Right atrium auricular region (tissue), 2 donors: ENCODE measurements around the gene MRPS26. TPM values are rescaled to one million over a fixed set of nuclear protein-coding genes. Genes with fewer than 3 reads are reported as not detected.
"Not testable (repeated sequence)": the region's sequence is repeated elsewhere in the genome, so short reads cannot be mapped to it uniquely, and the experiment has no call there.

Experiments
- DNase-seq: peaks from one replicate; pipeline ENCODE4 v3.0.0-alpha.2; 2019; ENCODE audit warnings: low spot score
- H3K27ac ChIP-seq, 2 donors: fragments of 200-600 bp; sonication (generic); 1 replicate in 1 of 2; 2 replicates in 1 of 2; pipeline ENCODE4 v1.5.1; 2016 to 2019
- H3K27me3 ChIP-seq, 2 donors: fragments of 200-600 bp; sonication (generic); one replicate each; pipeline versions ENCODE4 v1.5.1 to v1.6.0; 2017 to 2019
- H3K36me3 ChIP-seq: fragments of 200-600 bp; sonication (generic); one replicate; pipeline ENCODE4 v1.5.1; 2016
- H3K4me1 ChIP-seq, 2 donors: fragments of 200-600 bp; sonication (generic); one replicate each; pipeline versions ENCODE4 v1.5.1 to v1.6.0; 2017 to 2019
- H3K4me3 ChIP-seq, 2 donors: fragments of 200-600 bp; sonication (generic); 1 replicate in 1 of 2; 2 replicates in 1 of 2; pipeline ENCODE4 v1.5.1; 2017 to 2019; ENCODE audit warnings: mild to moderate bottlenecking in 1 of 2, moderate library complexity in 1 of 2
- H3K9me3 ChIP-seq, 2 donors: fragments of 200-600 bp; sonication (generic); one replicate each; pipeline ENCODE4 v1.5.1; 2019
- CTCF ChIP-seq, 2 donors: fragments of 200-600 bp; sonication (generic); IDR thresholded peaks; one replicate each; pipeline ENCODE4 v1.5.1; 2019; ENCODE audit warnings: antibody characterized with exemption in 2 of 2
- total RNA-seq, 2 donors: library from RNA; depleted of rRNA; stranded (reverse); fragments of >200 nt; gene quantifications; one replicate each; pipeline ENCODE4 v1.1.0, GENCODE V29; 2016

MRPS26 gene
- total RNA-seq, 2 donors from 2014 or later: 44.7 to 45.4 TPM

GRCh38 chr20:3021777-3022176 lies 24.1 kb upstream of the MRPS26 start:
- Histone ChIP-seq H3K36me3 (peaks cover 53% of the 10 kb centered on the region), H3K9me3 (no peaks in the 10 kb centered on the region), H3K27me3 (no peaks in the 10 kb centered on the region), H3K27ac (no peak overlapping the region), H3K4me1 (no peaks in the 10 kb centered on the region), H3K4me3 (no peak overlapping the region)
- no peak for DNase-seq
- no peak for TF ChIP-seq CTCF (IDR thresholded peaks at IDR 0.05)

- not testable (repeated sequence) for H3K27me3 ChIP-seq, H3K27ac ChIP-seq, DNase-seq, H3K4me1 ChIP-seq, H3K9me3 ChIP-seq, H3K4me3 ChIP-seq
- peaks cover 58% of the 10 kb centered on the region for H3K36me3 ChIP-seq
Observed at GRCh38 chr20:3022559-3023490, 23.0 kb upstream of the MRPS26 start.

GRCh38 chr20:3027987-3028386 lies 17.9 kb upstream of the MRPS26 start:
- no peaks in the 10 kb centered on the region for H3K27me3 ChIP-seq
- H3K4me3 ChIP-seq: no peak overlapping the region
- no peaks in the 10 kb centered on the region for H3K4me1 ChIP-seq
- H3K27ac ChIP-seq: no peak overlapping the region
- no peak for DNase-seq
- no peak for TF ChIP-seq CTCF (IDR thresholded peaks at IDR 0.05)
- peaks cover 52% of the 10 kb centered on the region for H3K36me3 ChIP-seq
- no peaks in the 10 kb centered on the region for H3K9me3 ChIP-seq

- H3K4me1 ChIP-seq: no peaks in the 10 kb centered on the region
- peaks cover 43% of the 10 kb centered on the region for H3K36me3 ChIP-seq
- H3K27ac ChIP-seq: no peak overlapping the region
- no peak for DNase-seq
- H3K27me3 ChIP-seq: no peaks in the 10 kb centered on the region
- no peaks in the 10 kb centered on the region for H3K9me3 ChIP-seq
- H3K4me3 ChIP-seq: no peak overlapping the region
- no peak for TF ChIP-seq CTCF (IDR thresholded peaks at IDR 0.05)
Observed at GRCh38 chr20:3031524-3032147, 14.2 kb upstream of the MRPS26 start.

GRCh38 chr20:3032624-3033023 lies 13.2 kb upstream of the MRPS26 start:
- no peak overlapping the region for H3K27ac ChIP-seq
- peak; percentile 68 for DNase-seq

More at GRCh38 chr20:3032624-3033023, 13.2 kb upstream of the MRPS26 start:
- no peak for TF ChIP-seq CTCF (IDR thresholded peaks at IDR 0.05)
- no peaks in the 10 kb centered on the region for H3K27me3 ChIP-seq
- H3K9me3 ChIP-seq: no peaks in the 10 kb centered on the region
- peaks cover 43% of the 10 kb centered on the region for H3K36me3 ChIP-seq
- H3K4me3 ChIP-seq: no peak overlapping the region
- H3K4me1 ChIP-seq: no peaks in the 10 kb centered on the region
